Measurements from ENCODE around the gene LAMA3.

The LAMA3 gene

DNA sequence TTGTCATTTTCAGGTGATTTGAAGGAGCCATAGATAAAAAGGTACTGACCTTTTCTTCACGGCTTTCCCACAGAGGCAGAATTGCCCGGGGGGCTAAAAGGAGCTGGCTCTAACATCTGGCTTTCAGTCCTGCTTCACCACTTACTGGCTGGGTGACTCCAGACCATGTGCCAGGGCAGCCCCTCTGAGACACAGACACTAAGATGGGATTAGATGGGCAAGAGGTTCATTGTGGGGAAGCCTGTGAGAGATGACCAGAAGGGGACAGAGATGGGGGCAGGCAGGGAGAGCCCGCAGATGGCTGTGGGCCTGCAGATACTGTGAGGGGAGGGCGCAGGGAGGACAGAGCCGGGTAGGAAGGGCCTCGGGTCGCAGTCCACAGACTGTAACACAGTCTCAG, 250.6 kb downstream of the LAMA3 start:
- H3K4me3 ChIP-seq (ENCODE audit: low read depth in 1 of 2, low read length in 2 of 2) = no peak overlapping the region
- no peak overlapping the region for H3K9ac ChIP-seq (ENCODE audit: low read depth, low read length)
- ATAC-seq (ENCODE audit: insufficient read depth, low read depth) = no peak
- TF ChIP-seq, protein P1, sequence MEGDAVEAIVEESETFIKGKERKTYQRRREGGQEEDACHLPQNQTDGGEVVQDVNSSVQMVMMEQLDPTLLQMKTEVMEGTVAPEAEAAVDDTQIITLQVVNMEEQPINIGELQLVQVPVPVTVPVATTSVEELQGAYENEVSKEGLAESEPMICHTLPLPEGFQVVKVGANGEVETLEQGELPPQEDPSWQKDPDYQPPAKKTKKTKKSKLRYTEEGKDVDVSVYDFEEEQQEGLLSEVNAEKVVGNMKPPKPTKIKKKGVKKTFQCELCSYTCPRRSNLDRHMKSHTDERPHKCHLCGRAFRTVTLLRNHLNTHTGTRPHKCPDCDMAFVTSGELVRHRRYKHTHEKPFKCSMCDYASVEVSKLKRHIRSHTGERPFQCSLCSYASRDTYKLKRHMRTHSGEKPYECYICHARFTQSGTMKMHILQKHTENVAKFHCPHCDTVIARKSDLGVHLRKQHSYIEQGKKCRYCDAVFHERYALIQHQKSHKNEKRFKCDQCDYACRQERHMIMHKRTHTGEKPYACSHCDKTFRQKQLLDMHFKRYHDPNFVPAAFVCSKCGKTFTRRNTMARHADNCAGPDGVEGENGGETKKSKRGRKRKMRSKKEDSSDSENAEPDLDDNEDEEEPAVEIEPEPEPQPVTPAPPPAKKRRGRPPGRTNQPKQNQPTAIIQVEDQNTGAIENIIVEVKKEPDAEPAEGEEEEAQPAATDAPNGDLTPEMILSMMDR (IDR thresholded peaks at IDR 0.05; ENCODE audit: borderline replicate concordance, extremely low read depth, low read length, poor library complexity, severe bottlenecking) = no peak
- no peak for TF ChIP-seq EZH2 (IDR thresholded peaks at IDR 0.05; ENCODE audit: borderline replicate concordance, low read depth, low read length, severe bottlenecking)
- H3K9me3 ChIP-seq (ENCODE audit: insufficient read depth, low read length, severe bottlenecking) = no peaks in the 10 kb centered on the region
- DNase-seq = no peak
- peaks cover 26% of the 10 kb centered on the region for H3K4me1 ChIP-seq (ENCODE audit: insufficient read depth, low read length)
- H2AFZ ChIP-seq (ENCODE audit: low read depth, low read length) = no peak overlapping the region
- no peaks in the 10 kb centered on the region for H4K20me1 ChIP-seq (ENCODE audit: insufficient read depth, low read length)
- no peaks in the 10 kb centered on the region for H3K36me3 ChIP-seq (ENCODE audit: insufficient read depth, low read length)
- H3K27me3 ChIP-seq (ENCODE audit: insufficient read depth, low read length, poor library complexity) = no peaks in the 10 kb centered on the region
- H3K4me2 ChIP-seq (ENCODE audit: insufficient read depth, low read length) = no peak overlapping the region
- H3K79me2 ChIP-seq (ENCODE audit: insufficient read depth, low read length) = no peaks in the 10 kb centered on the region
- no peak overlapping the region for H3K27ac ChIP-seq (ENCODE audit: low read length)

DNA sequence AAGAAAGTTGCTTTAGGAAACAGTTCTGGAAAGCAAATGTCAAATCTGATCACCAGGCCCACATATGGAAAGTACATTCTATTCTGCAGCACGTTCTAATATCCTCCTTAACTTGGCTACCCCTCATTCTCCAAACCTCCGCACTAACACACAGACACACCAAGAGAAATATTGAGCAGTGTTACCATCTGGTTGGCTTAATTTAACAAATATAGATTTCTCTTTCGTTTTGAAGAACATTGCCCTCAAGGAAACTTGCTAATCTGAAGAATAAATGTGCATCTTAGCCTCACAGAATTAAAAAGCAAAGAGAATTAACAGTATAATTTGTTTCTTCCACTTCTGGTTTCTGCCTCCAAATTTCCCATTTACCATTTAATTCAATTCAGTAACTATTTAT, 252.5 kb downstream of the LAMA3 start:
- Histone ChIP-seq H3K79me2 (ENCODE audit: insufficient read depth, low read length) (no peaks in the 10 kb centered on the region), H3K9ac (ENCODE audit: low read depth, low read length) (no peak overlapping the region), H3K36me3 (ENCODE audit: insufficient read depth, low read length) (no peaks in the 10 kb centered on the region), H3K9me3 (ENCODE audit: insufficient read depth, low read length, severe bottlenecking) (no peaks in the 10 kb centered on the region), H2AFZ (ENCODE audit: low read depth, low read length) (no peak overlapping the region), H3K27ac (ENCODE audit: low read length) (no peak overlapping the region), H3K4me2 (ENCODE audit: insufficient read depth, low read length) (no peak overlapping the region), H3K4me1 (ENCODE audit: insufficient read depth, low read length) (peaks cover 10% of the 10 kb centered on the region), H3K27me3 (ENCODE audit: insufficient read depth, low read length, poor library complexity) (no peaks in the 10 kb centered on the region), H3K4me3 (ENCODE audit: low read depth in 1 of 2, low read length in 2 of 2) (no peak overlapping the region), H4K20me1 (ENCODE audit: insufficient read depth, low read length) (no peaks in the 10 kb centered on the region)
- no peak for ATAC-seq (ENCODE audit: insufficient read depth, low read depth)
- no peak for DNase-seq
- TF ChIP-seq, protein P1 (IDR thresholded peaks at IDR 0.05; ENCODE audit: borderline replicate concordance, extremely low read depth, low read length, poor library complexity, severe bottlenecking) = no peak
- TF ChIP-seq EZH2 (IDR thresholded peaks at IDR 0.05; ENCODE audit: borderline replicate concordance, low read depth, low read length, severe bottlenecking) = no peak

DNA sequence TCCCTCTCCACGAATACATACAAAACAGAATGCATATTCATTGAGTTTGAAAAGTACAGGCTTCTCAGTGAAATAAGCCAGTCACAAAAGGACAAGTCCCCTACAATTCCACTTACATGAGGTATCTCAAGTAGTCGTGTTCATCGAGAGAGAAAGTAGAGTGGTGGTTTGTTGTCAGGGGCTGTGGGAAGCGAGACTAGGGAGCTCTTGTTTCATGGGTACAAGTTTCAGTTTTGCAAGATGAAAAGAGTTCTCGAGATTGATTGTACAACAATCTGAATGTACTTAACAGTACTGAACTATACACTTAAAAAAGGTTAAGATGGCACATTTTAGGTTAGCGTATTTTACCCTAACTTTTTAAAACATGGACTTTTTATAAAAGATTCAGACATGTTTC, 253.9 kb downstream of the LAMA3 start:
- Histone ChIP-seq H3K9ac (ENCODE audit: low read depth, low read length) (no peak overlapping the region), H3K4me2 (ENCODE audit: insufficient read depth, low read length) (no peak overlapping the region), H3K36me3 (ENCODE audit: insufficient read depth, low read length) (no peaks in the 10 kb centered on the region), H4K20me1 (ENCODE audit: insufficient read depth, low read length) (no peaks in the 10 kb centered on the region), H2AFZ (ENCODE audit: low read depth, low read length) (no peak overlapping the region), H3K9me3 (ENCODE audit: insufficient read depth, low read length, severe bottlenecking) (no peaks in the 10 kb centered on the region), H3K79me2 (ENCODE audit: insufficient read depth, low read length) (no peaks in the 10 kb centered on the region), H3K4me3 (ENCODE audit: low read depth in 1 of 2, low read length in 2 of 2) (no peak overlapping the region), H3K27me3 (ENCODE audit: insufficient read depth, low read length, poor library complexity) (no peaks in the 10 kb centered on the region), H3K27ac (ENCODE audit: low read length) (no peak overlapping the region), H3K4me1 (ENCODE audit: insufficient read depth, low read length) (peaks cover 5% of the 10 kb centered on the region)
- TF ChIP-seq, protein P1 (IDR thresholded peaks at IDR 0.05; ENCODE audit: borderline replicate concordance, extremely low read depth, low read length, poor library complexity, severe bottlenecking) = no peak
- no peak for TF ChIP-seq EZH2 (IDR thresholded peaks at IDR 0.05; ENCODE audit: borderline replicate concordance, low read depth, low read length, severe bottlenecking)
- ATAC-seq (ENCODE audit: insufficient read depth, low read depth) (no peak; the same call in 2 of the 3 replicates), DNase-seq (no peak)

All from DND-41 (cell line).